Activated CD8-positive, alpha-beta T cell treated with anti-CD3 and anti-CD28 coated beads for 36 hours (primary cell): ENCODE measurements around the gene VAV2. TPM values are rescaled to one million over a fixed set of nuclear protein-coding genes. Genes with fewer than 3 reads are reported as not detected.

ENCODE experiments used
- ATAC-seq: fragments of 200-7000 bp; cut with Tn5 transposase; one replicate; pipeline ENCODE4 v1.10.0; 2021; ENCODE audit warnings: mild to moderate bottlenecking, moderate library complexity
- CTCF ChIA-PET: fragments of 350-600 bp; sonication (Branson Sonifier 250); formaldehyde crosslinking; loops from one replicate; lab custom pipeline; 2021; ENCODE audit warnings: antibody characterized with exemption; lab: Charles Lee
- POLR2A ChIA-PET: fragments of 350-600 bp; sonication (Branson Sonifier 250); formaldehyde crosslinking; loops from one replicate; lab custom pipeline; 2021; ENCODE audit warnings: antibody characterized with exemption; lab: Charles Lee
- DNase-seq: peaks from one replicate; pipeline ENCODE4 v3.0.0-alpha.2; 2020
- H3K27ac Mint-ChIP-seq: one replicate; pipeline ENCODE4 v1.8.0; 2021; ENCODE audit warnings: mild to moderate bottlenecking, mixed read lengths
- H3K27me3 Mint-ChIP-seq: one replicate; pipeline ENCODE4 v1.8.0; 2021; ENCODE audit warnings: mixed read lengths
- H3K36me3 Mint-ChIP-seq: one replicate; pipeline ENCODE4 v1.8.0; 2021; ENCODE audit warnings: low read depth, mixed read lengths
- H3K4me1 Mint-ChIP-seq: one replicate; pipeline ENCODE4 v1.8.0; 2021; ENCODE audit warnings: low read depth, mixed read lengths
- H3K4me3 Mint-ChIP-seq: one replicate; pipeline ENCODE4 v1.8.0; 2021; ENCODE audit warnings: mild to moderate bottlenecking, moderate library complexity, mixed read lengths
- H3K9me3 Mint-ChIP-seq: one replicate; pipeline ENCODE4 v1.8.0; 2021; ENCODE audit warnings: mixed read lengths
- CTCF ChIP-seq: fragments of 200-600 bp; IDR thresholded peaks from one replicate; pipeline ENCODE4 v1.8.0; 2022; ENCODE audit warnings: antibody characterized with exemption, mild to moderate bottlenecking
- intact Hi-C: fragments of 100-400 bp; cut with micrococcal nuclease; formaldehyde crosslinking; loops from one replicate; pipeline ENCODE4 v1.10.0; 2022
- total RNA-seq, 2 experiments: library from RNA; stranded (reverse); gene quantifications; one replicate each; pipeline ENCODE4 v1.2.3, GENCODE V29; 2021

The VAV2 gene
- total RNA-seq, 2 experiments from 2014 or later = 5.1 to 5.4 TPM

DNA sequence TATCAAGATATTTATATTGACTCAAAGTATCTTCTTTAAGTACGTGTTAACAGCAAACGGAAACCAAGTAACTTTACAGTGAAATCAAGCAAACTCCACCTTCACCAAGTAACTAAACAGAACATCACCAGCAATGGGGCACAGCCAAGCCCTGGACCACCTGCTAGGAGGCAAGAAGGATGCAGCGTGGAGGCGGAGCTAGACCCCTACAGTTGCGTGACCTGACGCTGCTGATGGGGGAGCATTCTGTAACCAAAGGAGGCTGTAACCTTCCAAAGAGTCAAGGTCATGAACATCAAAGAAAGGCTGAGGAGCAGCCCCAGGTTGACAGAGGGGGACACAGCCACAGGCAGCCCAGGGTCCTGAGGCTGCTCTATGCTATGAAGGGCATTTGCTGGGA is 6.1 kb downstream of the VAV2 start:
- ChIA-PET POLR2A (no interaction called here), CTCF (no interaction called here)
- ATAC-seq = no peak
- no peak overlapping the region for H3K4me3 Mint-ChIP-seq
- peaks cover 3% of the 10 kb centered on the region for H3K27me3 Mint-ChIP-seq
- no peaks in the 10 kb centered on the region for H3K36me3 Mint-ChIP-seq
- no peak overlapping the region for H3K27ac Mint-ChIP-seq
- H3K4me1 Mint-ChIP-seq = no peaks in the 10 kb centered on the region
- H3K9me3 Mint-ChIP-seq = no peaks in the 10 kb centered on the region
- no peak for TF ChIP-seq CTCF
- no peak for DNase-seq
- intact Hi-C loops = no loop called here

DNA sequence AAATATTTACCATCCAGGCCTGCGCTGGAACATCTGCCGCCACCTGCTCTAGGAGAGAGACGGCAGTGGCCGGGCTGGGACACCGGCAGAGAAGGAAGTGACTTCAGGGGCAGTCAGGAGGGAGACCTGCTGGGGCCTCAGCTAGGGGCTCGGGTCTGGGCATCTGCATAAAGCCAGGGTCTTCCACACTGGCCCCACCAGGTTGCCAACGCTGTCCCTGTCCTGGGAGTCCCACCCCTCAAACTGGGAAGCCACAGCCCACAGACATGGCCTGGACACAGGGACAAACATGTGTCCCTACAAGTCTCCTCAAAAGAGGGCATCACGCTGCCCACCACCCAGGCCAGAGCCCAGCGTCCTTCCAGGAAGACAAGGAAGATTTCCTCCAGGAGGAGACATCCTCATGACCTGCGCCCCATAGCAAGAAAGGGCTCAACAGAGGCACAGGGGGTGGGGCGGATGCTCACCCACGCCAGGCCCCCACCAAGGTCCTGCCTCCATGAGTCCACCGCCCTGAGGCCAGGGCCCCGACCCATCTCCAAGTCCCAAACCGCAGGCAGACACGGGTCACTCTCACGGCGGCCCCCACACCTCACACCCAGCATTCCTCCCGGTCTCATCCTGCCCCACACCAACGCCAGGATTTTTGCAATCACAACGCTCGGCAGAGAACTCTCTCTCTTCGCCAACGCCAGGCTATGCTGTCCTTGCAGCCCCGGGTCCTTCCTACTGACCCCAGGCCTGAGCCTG is 9.0 kb downstream of the VAV2 start:
- intact Hi-C loops = no loop called here
- DNase-seq (no peak), ATAC-seq (no peak)
- no peak overlapping the region for H3K4me3 Mint-ChIP-seq
- H3K27me3 Mint-ChIP-seq = no peaks in the 10 kb centered on the region
- no peak overlapping the region for H3K27ac Mint-ChIP-seq
- ChIA-PET CTCF (no interaction called here), POLR2A (no interaction called here)
- H3K4me1 Mint-ChIP-seq = no peaks in the 10 kb centered on the region
- no peak for TF ChIP-seq CTCF
- H3K9me3 Mint-ChIP-seq = no peaks in the 10 kb centered on the region
- no peaks in the 10 kb centered on the region for H3K36me3 Mint-ChIP-seq

DNA sequence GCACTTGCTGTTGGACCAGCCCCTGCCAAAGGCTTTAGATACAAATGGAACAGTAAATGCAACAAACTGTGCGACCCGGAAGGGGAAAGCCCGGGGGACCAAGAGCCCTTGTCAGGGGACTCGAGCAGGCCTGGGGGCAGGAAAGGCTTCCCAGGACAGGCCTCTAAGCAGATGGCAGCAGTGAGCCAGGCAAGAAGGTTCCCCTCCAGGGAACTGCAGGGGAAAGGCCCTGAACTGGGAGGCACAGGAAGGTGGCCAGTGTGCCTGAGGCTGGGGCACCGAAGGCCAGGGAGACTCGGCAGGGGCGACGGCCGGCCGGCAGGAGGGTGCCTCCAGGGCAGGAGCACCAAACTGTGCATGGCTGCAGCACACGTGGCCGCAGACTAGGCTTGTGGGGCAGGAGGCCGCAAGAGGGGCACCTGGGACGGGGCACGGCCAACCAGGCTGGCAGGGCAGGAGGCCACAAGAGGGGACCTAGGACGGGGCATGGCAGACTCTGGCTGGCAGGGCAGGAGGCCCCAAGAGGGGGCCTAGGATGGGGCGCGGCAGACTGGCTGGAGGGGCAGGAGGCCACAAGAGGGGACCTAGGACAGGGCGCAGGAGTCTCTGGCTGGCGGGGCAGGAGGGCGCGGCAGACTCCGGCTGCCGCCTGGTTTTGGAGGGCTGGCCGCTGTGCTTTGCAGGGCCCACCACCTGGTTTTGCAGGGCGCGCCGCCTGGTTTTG is 10.0 kb downstream of the VAV2 start:
- POLR2A ChIA-PET = no interaction called here
- intact Hi-C loops = no loop called here
- CTCF ChIA-PET = no interaction called here
- no peak for DNase-seq
- no peak for TF ChIP-seq CTCF
- no peaks in the 10 kb centered on the region for H3K36me3 Mint-ChIP-seq
- no peaks in the 10 kb centered on the region for H3K9me3 Mint-ChIP-seq
- ATAC-seq = no peak
- H3K4me3 Mint-ChIP-seq = no peak overlapping the region
- H3K4me1 Mint-ChIP-seq = no peaks in the 10 kb centered on the region
- H3K27me3 Mint-ChIP-seq = no peaks in the 10 kb centered on the region
- no peak overlapping the region for H3K27ac Mint-ChIP-seq

GRCh38 chr9:133981589-133981957 is 10.6 kb downstream of the VAV2 start:
- no peak for DNase-seq
- Mint-ChIP-seq H3K4me3 (no peak overlapping the region), H3K4me1 (no peaks in the 10 kb centered on the region), H3K27ac (no peak overlapping the region), H3K9me3 (no peaks in the 10 kb centered on the region), H3K36me3 (no peaks in the 10 kb centered on the region), H3K27me3 (no peaks in the 10 kb centered on the region)
- intact Hi-C loops = no loop called here
- ATAC-seq = no peak
- no peak for TF ChIP-seq CTCF
- ChIA-PET POLR2A (no interaction called here), CTCF (no interaction called here)

- no peak overlapping the region for H3K27ac Mint-ChIP-seq
- ChIA-PET POLR2A (no interaction called here), CTCF (interaction anchor here (1.0 kb wide), 1 partner anchor 13 kb away, joined by 3 read pairs; no protein-coding TSS in a partner anchor)
Observed at GRCh38 chr9:133980864-133981588, 11.1 kb downstream of the VAV2 start.

More at GRCh38 chr9:133980864-133981588, 11.1 kb downstream of the VAV2 start:
- no peaks in the 10 kb centered on the region for H3K4me1 Mint-ChIP-seq
- H3K4me3 Mint-ChIP-seq = no peak overlapping the region
- intact Hi-C loops = no loop called here
- TF ChIP-seq CTCF = no peak
- no peaks in the 10 kb centered on the region for H3K36me3 Mint-ChIP-seq
- no peak for DNase-seq
- ATAC-seq = no peak
- H3K9me3 Mint-ChIP-seq = no peaks in the 10 kb centered on the region
- H3K27me3 Mint-ChIP-seq = no peaks in the 10 kb centered on the region
